ENCODE measurements around the gene ATP13A4. TPM values are rescaled to one million over a fixed set of nuclear protein-coding genes. Genes with fewer than 3 reads are reported as not detected.

The ATP13A4 gene
- total RNA-seq, 4 donors from 2014 or later = 0.28 to 0.36 TPM; not detected in 2

DNA sequence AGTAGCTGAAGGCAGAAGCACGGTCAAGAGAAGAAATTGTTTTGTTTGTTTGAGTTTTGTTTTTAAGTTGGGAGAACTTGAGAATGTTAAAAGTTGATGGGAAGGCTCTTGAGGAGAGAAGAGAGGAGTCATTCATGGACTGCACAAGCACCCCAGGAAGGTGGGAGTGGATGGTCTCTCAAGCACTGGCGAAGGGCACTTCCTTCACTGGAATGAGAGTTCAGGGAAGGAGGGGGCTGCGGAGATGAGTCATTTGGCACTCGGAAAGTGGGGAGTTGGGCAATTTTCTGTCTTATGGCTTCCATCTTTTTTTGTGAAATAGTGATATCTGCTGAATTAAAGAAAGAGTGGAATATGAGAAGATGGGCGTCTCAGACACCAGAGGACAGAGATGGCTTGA is 66.0 kb downstream of the ATP13A4 start:
- DNase-seq (ENCODE audit: low spot score) (no peak), ATAC-seq (ENCODE audit: low FRiP score) (no peak)

DNA sequence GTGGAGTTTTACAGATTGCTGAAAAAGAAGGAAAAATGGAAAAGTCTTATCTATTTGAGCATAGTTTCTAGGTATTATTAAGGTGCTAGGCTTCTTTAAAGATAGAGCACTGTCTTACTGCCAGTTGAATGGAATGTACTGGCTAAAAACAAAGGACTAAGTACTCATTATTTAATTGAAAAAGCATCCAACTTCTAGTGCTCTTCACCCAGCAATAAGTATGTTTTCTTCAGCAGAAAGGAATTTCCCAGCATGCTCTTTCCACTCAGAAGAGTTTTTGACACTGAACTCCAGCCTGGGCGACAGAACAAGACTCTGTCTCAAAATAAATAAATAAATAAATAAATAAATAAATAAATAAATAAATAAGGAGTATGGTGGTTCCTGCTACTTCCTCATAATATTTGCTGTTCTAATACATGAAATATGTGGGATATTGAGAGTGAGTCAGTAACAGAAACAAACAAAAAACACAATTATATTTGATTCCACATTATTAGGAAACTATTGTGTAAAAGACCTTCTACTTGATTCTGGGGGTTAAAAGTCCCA is 70.6 kb downstream of the ATP13A4 start:
- TF ChIP-seq, protein P1, sequence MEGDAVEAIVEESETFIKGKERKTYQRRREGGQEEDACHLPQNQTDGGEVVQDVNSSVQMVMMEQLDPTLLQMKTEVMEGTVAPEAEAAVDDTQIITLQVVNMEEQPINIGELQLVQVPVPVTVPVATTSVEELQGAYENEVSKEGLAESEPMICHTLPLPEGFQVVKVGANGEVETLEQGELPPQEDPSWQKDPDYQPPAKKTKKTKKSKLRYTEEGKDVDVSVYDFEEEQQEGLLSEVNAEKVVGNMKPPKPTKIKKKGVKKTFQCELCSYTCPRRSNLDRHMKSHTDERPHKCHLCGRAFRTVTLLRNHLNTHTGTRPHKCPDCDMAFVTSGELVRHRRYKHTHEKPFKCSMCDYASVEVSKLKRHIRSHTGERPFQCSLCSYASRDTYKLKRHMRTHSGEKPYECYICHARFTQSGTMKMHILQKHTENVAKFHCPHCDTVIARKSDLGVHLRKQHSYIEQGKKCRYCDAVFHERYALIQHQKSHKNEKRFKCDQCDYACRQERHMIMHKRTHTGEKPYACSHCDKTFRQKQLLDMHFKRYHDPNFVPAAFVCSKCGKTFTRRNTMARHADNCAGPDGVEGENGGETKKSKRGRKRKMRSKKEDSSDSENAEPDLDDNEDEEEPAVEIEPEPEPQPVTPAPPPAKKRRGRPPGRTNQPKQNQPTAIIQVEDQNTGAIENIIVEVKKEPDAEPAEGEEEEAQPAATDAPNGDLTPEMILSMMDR (IDR thresholded peaks at IDR 0.05) = no peak
- ATAC-seq (ENCODE audit: low FRiP score) = no peak

More for the DNA sequence above, 66.0 kb downstream of the ATP13A4 start:
- TF ChIP-seq, protein P1 (IDR thresholded peaks at IDR 0.05) = no peak

DNA sequence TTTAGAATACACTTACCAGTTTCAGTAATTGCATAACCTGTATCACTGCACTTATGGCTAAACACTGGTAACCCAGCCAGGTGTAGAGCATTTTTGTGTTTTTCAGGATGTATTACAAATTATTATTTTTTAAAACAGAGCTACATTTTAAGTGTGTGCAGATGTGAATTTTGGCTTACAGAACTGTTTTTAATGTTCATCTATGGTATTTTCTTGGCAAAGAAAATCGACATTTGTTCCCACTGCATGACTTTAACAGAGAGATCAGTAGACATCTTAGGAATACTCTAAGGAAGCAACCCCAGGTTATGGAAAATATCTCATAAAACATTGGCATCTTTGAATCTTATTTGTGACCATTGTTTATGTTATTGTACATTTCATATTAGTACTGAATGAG is 73.3 kb downstream of the ATP13A4 start:
- TF ChIP-seq, protein P1 (IDR thresholded peaks at IDR 0.05) = no peak
- ATAC-seq (ENCODE audit: low FRiP score) (no peak), DNase-seq (ENCODE audit: low spot score) (no peak)

More for the DNA sequence above, 70.6 kb downstream of the ATP13A4 start:
- DNase-seq (ENCODE audit: low spot score) = no peak

DNA sequence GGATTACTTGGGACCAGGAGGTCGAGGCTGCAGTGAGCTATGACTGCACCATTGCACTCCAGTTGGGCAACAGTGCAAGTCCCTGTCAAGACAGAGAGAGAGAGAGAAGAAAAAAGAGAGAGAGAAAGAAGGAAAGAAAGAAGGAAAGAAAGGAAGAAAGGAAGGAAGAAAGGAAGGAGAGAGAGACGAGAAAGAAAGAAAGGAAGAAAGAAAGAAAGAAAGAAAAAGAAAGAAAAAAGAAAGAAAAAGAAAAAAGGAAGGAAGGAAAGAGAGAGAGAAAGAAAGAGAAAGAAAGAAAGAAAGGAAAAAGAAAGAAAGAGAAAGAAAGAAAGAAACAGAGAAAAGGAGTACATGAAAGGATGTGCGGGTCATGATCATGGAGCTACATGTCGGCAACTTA is 80.2 kb downstream of the ATP13A4 start:
- ATAC-seq (ENCODE audit: low FRiP score) = no peak
- TF ChIP-seq, protein P1 (IDR thresholded peaks at IDR 0.05) = no peak
- no peak for DNase-seq (ENCODE audit: low spot score)

DNA sequence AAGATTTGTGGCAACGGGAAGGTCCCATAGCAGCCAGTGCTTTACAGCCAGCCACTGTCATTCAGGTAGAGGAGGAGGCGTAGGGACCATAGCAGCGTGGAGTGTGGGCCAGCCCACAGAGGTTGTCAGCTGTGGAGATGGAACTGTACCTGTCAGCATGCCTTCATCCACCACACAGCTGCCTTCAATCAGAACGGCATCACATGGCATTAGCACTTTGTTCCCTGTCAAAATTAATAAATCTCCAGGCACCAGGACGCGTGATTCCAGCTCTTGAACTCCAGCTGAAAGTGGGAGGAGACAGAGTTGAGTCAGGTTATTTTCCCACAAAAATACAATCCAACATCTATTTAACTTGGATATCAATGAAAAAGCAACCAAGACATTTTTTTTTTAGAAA is 84.0 kb downstream of the ATP13A4 start:
- ATAC-seq (ENCODE audit: low FRiP score) (no peak), DNase-seq (ENCODE audit: low spot score) (no peak)
- TF ChIP-seq, protein P1 (IDR thresholded peaks at IDR 0.05) = no peak

DNA sequence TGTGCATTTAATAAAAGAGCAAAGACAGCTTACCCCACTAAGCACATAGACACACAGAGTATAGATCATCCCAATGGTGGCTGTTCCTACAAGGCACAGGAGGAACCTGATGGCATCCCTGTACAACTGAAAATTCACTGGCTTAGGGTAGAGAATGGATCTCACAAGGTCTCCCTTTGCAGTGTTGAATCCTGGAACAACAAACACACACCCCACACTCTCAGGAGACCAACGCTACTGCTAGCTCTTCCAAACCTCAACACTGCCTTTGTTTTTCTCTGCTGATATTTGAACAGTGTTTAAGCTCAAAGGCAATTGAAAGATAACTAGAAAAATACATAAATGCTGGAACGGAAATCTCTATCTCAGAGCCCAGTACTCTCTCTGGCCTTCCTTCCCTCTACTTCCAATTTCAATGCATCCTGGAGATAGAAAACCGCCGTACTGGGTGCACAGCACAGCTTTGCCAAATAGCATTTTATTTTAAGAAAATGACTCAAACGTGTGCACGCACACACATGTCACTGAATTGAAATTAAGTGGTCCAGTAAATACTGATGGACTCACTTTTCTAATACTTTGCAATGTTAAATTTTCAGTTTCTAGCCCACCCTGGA is 88.6 kb downstream of the ATP13A4 start:
- TF ChIP-seq, protein P1 (IDR thresholded peaks at IDR 0.05) = no peak
- no peak for ATAC-seq (ENCODE audit: low FRiP score)
- no peak for DNase-seq (ENCODE audit: low spot score)

DNA sequence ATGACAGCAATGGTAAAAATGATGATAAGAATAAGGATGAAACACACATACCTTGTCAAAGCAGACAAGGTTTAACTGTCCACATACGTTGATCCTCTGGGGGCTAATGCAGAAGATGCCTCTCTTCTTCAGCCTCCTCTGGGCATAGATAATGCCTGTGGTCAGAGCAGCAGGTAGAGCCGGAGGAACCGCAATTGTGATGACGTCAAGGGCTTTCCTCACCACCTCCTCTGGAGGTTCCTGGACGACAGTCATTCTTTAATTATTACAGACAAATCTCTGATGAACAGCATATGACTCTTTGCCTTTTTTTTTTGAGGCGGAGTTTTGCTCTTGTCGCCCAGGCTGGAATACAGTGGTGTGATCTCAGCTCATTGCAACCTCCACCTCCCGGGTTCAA is 89.8 kb downstream of the ATP13A4 start:
- TF ChIP-seq, protein P1 (IDR thresholded peaks at IDR 0.05) = no peak
- no peak for ATAC-seq (ENCODE audit: low FRiP score)
- DNase-seq (ENCODE audit: low spot score) = no peak
